Spleen (tissue), 11 donors: ENCODE results near the gene RBL1. TPM values are rescaled to one million over a fixed set of nuclear protein-coding genes. Genes with fewer than 3 reads are reported as not detected.
"Not testable (repeated sequence)": the region's sequence is repeated elsewhere in the genome, so short reads cannot be mapped to it uniquely, and the experiment has no call there.

ENCODE experiments used
- DNase-seq: peaks from one replicate; pipeline ENCODE4 v3.0.0-alpha.2; 2020
- H3K27ac ChIP-seq, 8 donors: fragments of 200-600 bp; sonication (generic) in 7 of 8; 1 replicate in 4 of 8; 2 replicates in 4 of 8; pipeline versions ENCODE4 v1.5.0 to v1.8.0; 2016 to 2021; ENCODE audit warnings: inconsistent platforms in 4 of 8, mild to moderate bottlenecking in 4 of 8, moderate library complexity in 1 of 8
- H3K27me3 ChIP-seq, 7 donors: fragments of 200-600 bp; sonication (generic) in 6 of 7; replicated peaks in 1 of 7; 1 replicate in 4 of 7; 2 replicates in 3 of 7; pipeline versions ENCODE4 v1.5.0 to v1.8.0; 2016 to 2021; ENCODE audit warnings: inconsistent platforms in 3 of 7, mild to moderate bottlenecking in 1 of 7
- H3K36me3 ChIP-seq, 6 donors: fragments of 200-600 bp; sonication (generic) in 5 of 6; 1 replicate in 4 of 6; 2 replicates in 2 of 6; pipeline versions ENCODE4 v1.5.0 to v1.8.0; 2016 to 2021; ENCODE audit warnings: inconsistent platforms in 2 of 6
- H3K4me1 ChIP-seq, 6 donors: fragments of 200-600 bp; sonication (generic) in 5 of 6; 1 replicate in 3 of 6; 2 replicates in 3 of 6; pipeline versions ENCODE4 v1.5.0 to v1.8.0; 2016 to 2021; ENCODE audit warnings: inconsistent platforms in 3 of 6
- H3K4me3 ChIP-seq, 8 donors: fragments of 200-600 bp; sonication (generic) in 7 of 8; 1 replicate in 4 of 8; 2 replicates in 4 of 8; pipeline versions ENCODE4 v1.5.0 to v1.8.0; 2016 to 2021; ENCODE audit warnings: inconsistent platforms in 4 of 8, mild to moderate bottlenecking in 4 of 8, moderate library complexity in 2 of 8
- H3K9me3 ChIP-seq, 8 donors: fragments of 200-600 bp; sonication (generic) in 7 of 8; 1 replicate in 4 of 8; 2 replicates in 4 of 8; pipeline versions ENCODE4 v1.5.0 to v1.8.0; 2016 to 2021; ENCODE audit warnings: inconsistent platforms in 4 of 8
- POLR2A ChIP-seq, 3 donors: fragments of 450-650 bp; IDR thresholded peaks; one replicate each; pipeline ENCODE4 v1.5.1; 2017; ENCODE audit warnings: antibody characterized with exemption in 3 of 3, mild to moderate bottlenecking in 1 of 3
- POLR2AphosphoS5 ChIP-seq, 3 donors: sonication (generic); formaldehyde crosslinking; IDR thresholded peaks; one replicate each; pipeline ENCODE4 v1.5.1; 2017; ENCODE audit warnings: antibody characterized with exemption in 3 of 3
- WGBS, 5 donors: extraction: QIAGEN DNeasy Blood & Tissue Kit in 3 of 5; methylation state at CpG; one replicate each; pipeline versions ENCODE4 v1.1.5 to v1.1.7; 2013 to 2018; 5-methylcytosine and 5-hydroxymethylcytosine counted together
- intact Hi-C: fragments of 100-400 bp; cut with DNase I; formaldehyde crosslinking; loops from one replicate; pipeline ENCODE4 v1.15.0; 2023; ENCODE audit warnings: low total_unique reads
- polyA plus RNA-seq, 3 donors: library from polyadenylated mRNA; stranded (reverse); fragments of 200-250 nt; gene quantifications; one replicate each; pipeline ENCODE4 v1.2.1, GENCODE V29; 2013
- total RNA-seq, 7 donors: library from RNA; depleted of rRNA in 3 of 7; stranded (reverse); fragments of >200 nt in 3 of 7; fragmentation: NEBNext Ultra II Directional in 4 of 7; extraction: Animal tissue kit (Norgen Biotek cat#: 25700) in 4 of 7; gene quantifications; one replicate each; pipeline versions ENCODE4 v1.1.0 to v1.2.1, GENCODE V29; 2016 to 2021
- TF ChIP-seq, protein P1 (sequence below), 11 experiments: fragments of 200-600 bp in 7 of 11; fragments of 450-650 bp in 4 of 11; sonication (generic) in 4 of 11; IDR thresholded peaks in 8 of 11; conservative IDR thresholded peaks in 3 of 11; 1 replicate in 7 of 11; 2 replicates in 4 of 11; pipeline versions ENCODE4 v1.4.0 to v1.8.0; 2016 to 2021; ENCODE audit warnings: antibody characterized with exemption in 11 of 11, inconsistent platforms in 4 of 11, mild to moderate bottlenecking in 1 of 11
- donor health status: healthy with polysubstance abuse.
- donor health status: DM: no; HTN: no; CAD: no; lungs with moderate emphysema.
- donor health status: DM: no; HTN: no; CAD: no.
- donor health status: Bipolar disorder and iron deficiency.
- donor health status: healthy.
- donor health status: DM: no; HTN: no; CAD: no.
- donor health status: DM: yes; HTN: yes; CAD: no.

Gene RBL1
- total and polyA plus RNA-seq, 10 donors, result 1.8 to 18.8 (median 10.8) TPM

DNA sequence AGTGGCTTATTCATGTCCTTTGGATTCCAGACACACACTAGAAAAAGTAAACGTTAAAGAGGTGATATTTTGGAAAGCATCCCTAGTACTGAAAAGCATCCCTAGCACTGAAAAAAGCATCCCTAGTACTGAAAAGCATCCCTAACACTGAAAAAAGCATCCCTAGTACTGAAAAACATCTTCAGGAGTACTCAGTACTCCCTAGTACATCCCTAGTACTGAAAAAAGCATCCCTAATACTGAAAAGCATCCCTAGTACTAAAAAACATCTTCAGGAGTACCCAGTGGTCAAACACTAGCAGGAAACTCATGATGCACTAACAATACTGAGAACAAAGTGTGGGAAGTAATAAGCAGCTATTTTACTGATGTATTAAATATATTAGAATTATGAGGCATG, 98.7 kb downstream of the RBL1 start:
- no peak overlapping the region for H3K27ac ChIP-seq
- TF ChIP-seq POLR2AphosphoS5 (IDR thresholded peaks at IDR 0.05) (no peak), POLR2A (IDR thresholded peaks at IDR 0.05) (no peak)
- TF ChIP-seq, protein P1, sequence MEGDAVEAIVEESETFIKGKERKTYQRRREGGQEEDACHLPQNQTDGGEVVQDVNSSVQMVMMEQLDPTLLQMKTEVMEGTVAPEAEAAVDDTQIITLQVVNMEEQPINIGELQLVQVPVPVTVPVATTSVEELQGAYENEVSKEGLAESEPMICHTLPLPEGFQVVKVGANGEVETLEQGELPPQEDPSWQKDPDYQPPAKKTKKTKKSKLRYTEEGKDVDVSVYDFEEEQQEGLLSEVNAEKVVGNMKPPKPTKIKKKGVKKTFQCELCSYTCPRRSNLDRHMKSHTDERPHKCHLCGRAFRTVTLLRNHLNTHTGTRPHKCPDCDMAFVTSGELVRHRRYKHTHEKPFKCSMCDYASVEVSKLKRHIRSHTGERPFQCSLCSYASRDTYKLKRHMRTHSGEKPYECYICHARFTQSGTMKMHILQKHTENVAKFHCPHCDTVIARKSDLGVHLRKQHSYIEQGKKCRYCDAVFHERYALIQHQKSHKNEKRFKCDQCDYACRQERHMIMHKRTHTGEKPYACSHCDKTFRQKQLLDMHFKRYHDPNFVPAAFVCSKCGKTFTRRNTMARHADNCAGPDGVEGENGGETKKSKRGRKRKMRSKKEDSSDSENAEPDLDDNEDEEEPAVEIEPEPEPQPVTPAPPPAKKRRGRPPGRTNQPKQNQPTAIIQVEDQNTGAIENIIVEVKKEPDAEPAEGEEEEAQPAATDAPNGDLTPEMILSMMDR (IDR thresholded peaks at IDR 0.05 in 8 of 11, conservative IDR thresholded peaks at IDR 0.05 in 3 of 11), result no peak
- H3K36me3 ChIP-seq, result peaks cover 0 to 71% (median 10%) of the 10 kb centered on the region in 6 donors
- H3K4me3 ChIP-seq, result no peak overlapping the region
- intact Hi-C loops, result no loop called here
- no peaks in the 10 kb centered on the region for H3K4me1 ChIP-seq
- H3K9me3 ChIP-seq, result peaks cover 0 to 20% (median 13%) of the 10 kb centered on the region in 8 donors
- 78 to 95% (median 91%) methylated on average over 1 of the region's 1 CpG for WGBS, 5 donors
- H3K27me3 ChIP-seq, result no peaks in the 10 kb centered on the region
- no peak for DNase-seq

DNA sequence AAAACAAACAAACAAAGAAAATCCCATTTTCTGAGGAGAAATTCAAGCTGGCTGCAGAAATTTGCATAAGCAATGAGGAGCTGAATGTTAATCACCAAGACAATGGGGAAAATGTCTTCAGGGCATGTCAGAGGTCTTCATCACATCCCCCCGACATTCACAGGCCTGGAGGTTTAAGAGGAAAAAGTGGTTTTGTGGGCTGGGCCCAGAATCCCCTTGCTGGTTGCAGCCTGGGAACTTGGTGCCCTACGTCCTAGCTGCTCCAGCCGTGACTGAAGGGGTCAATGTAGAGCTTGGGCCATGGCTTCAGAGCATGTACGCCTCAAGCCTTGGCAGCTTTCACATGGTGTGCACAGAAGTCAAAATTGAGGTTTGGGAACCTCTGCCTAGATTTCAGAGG, 101.6 kb downstream of the RBL1 start:
- H3K4me3 ChIP-seq, DNase-seq, H3K27ac ChIP-seq, intact Hi-C loops, H3K27me3 ChIP-seq: not testable (repeated sequence)
- peaks cover 0 to 58% (median 10%) of the 10 kb centered on the region in 6 donors for H3K36me3 ChIP-seq
- H3K4me1 ChIP-seq, result peaks cover 0 to 19% (median 0%) of the 10 kb centered on the region in 6 donors
- H3K9me3 ChIP-seq, result peaks cover 0 to 20% (median 13%) of the 10 kb centered on the region in 8 donors
- WGBS, 5 donors, result 90 to 100% (median 95%) methylated on average over 1 to 4 of the region's 4 CpGs

DNA sequence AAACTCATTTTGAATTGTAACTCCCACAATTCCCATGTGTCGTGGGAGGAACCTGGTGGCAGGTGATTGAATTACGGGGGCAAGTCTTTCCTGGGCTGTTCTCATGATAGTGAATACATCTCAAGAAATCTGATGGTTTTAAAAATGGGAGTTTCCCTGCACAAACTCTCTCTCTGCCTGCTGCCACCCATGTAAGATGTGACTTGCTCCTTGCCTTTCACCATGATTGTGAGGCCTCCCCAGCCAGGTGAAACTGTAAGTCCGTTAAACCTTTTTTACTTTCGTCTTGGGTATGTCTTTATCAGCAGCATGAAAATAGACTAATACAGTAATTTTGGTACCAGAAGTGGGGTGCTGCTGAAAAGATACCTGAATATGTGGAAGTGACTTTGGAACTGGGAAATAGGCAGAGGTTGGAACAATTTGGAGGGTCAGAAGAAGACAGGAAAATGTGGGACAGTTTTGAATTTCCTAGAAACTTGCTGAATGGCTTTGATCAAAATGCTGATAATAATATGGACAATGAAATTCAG, 102.9 kb downstream of the RBL1 start:
- DNase-seq, result no peak
- Histone ChIP-seq H3K9me3 (peaks cover 0 to 20% (median 13%) of the 10 kb centered on the region in 8 donors), H3K36me3 (peaks cover 0 to 44% (median 10%) of the 10 kb centered on the region in 6 donors), H3K27ac (no peak overlapping the region), H3K4me3 (no peak overlapping the region), H3K27me3 (no peaks in the 10 kb centered on the region), H3K4me1 (peaks cover 0 to 32% (median 7%) of the 10 kb centered on the region in 6 donors)
- TF ChIP-seq POLR2A (IDR thresholded peaks at IDR 0.05) (no peak), POLR2AphosphoS5 (IDR thresholded peaks at IDR 0.05) (no peak)
- TF ChIP-seq, protein P1 (IDR thresholded peaks at IDR 0.05 in 8 of 11, conservative IDR thresholded peaks at IDR 0.05 in 3 of 11), result no peak
- intact Hi-C loops, result no loop called here
- 93 to 99% (median 95%) methylated on average over 4 of the region's 4 CpGs for WGBS, 5 donors

DNA sequence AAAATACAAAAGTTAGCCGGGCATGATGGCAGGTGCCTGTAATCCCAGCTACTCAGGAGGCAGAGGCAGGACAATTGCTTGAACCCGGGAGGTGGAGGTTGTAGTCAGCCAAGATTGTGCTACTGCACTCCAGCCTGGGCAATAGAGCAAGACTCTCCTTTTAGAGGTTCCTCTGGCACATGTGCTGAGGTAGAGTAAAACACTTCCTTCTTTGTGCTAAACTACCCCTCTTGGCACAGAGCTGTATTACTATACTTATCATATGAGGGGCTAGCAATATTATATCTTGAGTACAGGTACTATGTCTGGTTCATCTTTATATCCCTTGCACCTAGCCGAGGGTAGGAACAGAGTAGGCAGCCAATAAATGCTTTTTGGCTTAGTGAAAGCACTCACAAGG, 104.1 kb downstream of the RBL1 start:
- Histone ChIP-seq H3K27ac (no peak overlapping the region), H3K27me3 (no peaks in the 10 kb centered on the region), H3K4me1 (peaks cover 0 to 32% (median 7%) of the 10 kb centered on the region in 6 donors), H3K9me3 (peaks cover 0 to 20% (median 13%) of the 10 kb centered on the region in 8 donors), H3K4me3 (no peak overlapping the region), H3K36me3 (peaks cover 0 to 33% (median 10%) of the 10 kb centered on the region in 6 donors)
- intact Hi-C loops, result no loop called here
- TF ChIP-seq POLR2A (IDR thresholded peaks at IDR 0.05), result no peak
- no peak for TF ChIP-seq POLR2AphosphoS5 (IDR thresholded peaks at IDR 0.05)
- TF ChIP-seq, protein P1 (IDR thresholded peaks at IDR 0.05 in 8 of 11, conservative IDR thresholded peaks at IDR 0.05 in 3 of 11), result no peak
- 88 to 94% (median 92%) methylated on average over 3 of the region's 3 CpGs for WGBS, 5 donors
- no peak for DNase-seq
